Astrocyte (in vitro differentiated cells and primary cell): ENCODE data around the gene MMP21.

Source experiments
- EZH2 ChIP-seq: IDR thresholded peaks from 2 replicates; pipeline ENCODE4 v1.6.1; 2012; ENCODE audit warnings: mild to moderate bottlenecking, low read length, inconsistent platforms; ENCODE audit not compliant: insufficient read depth
- TF ChIP-seq, protein P1 (sequence below): IDR thresholded peaks from 2 replicates; pipeline ENCODE4 v1.5.1; 2011; ENCODE audit warnings: low read depth, mild to moderate bottlenecking, inconsistent platforms, low read length, moderate library complexity; ENCODE audit not compliant: insufficient read depth

DNA sequence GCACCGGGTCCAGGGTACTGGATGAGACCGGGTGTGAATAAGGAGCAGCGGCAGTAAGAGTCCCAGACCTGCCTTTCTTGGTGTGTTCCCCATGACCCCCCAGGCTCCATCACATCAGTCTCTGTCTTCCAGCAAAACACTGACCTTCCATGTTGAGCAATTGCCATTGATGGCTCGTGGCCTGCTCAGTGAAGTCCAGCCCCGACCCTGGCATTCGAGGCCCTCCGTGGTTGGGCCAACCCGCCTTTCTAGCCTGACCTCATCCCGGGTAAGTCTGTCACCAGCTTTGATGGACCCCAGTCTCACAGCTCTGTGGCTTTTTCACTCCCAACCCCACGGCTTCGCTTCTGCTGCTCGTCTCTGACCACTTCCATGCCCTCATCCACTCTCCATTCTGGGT is 6.4 kb downstream of the MMP21 start:
- TF ChIP-seq EZH2: no peak
- TF ChIP-seq, protein P1, sequence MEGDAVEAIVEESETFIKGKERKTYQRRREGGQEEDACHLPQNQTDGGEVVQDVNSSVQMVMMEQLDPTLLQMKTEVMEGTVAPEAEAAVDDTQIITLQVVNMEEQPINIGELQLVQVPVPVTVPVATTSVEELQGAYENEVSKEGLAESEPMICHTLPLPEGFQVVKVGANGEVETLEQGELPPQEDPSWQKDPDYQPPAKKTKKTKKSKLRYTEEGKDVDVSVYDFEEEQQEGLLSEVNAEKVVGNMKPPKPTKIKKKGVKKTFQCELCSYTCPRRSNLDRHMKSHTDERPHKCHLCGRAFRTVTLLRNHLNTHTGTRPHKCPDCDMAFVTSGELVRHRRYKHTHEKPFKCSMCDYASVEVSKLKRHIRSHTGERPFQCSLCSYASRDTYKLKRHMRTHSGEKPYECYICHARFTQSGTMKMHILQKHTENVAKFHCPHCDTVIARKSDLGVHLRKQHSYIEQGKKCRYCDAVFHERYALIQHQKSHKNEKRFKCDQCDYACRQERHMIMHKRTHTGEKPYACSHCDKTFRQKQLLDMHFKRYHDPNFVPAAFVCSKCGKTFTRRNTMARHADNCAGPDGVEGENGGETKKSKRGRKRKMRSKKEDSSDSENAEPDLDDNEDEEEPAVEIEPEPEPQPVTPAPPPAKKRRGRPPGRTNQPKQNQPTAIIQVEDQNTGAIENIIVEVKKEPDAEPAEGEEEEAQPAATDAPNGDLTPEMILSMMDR: no peak
